ENCODE results near the gene RASAL2. TPM values are rescaled to one million over a fixed set of nuclear protein-coding genes. Genes with fewer than 3 reads are reported as not detected.
"Not testable (repeated sequence)": the region's sequence is repeated elsewhere in the genome, so short reads cannot be mapped to it uniquely, and the experiment has no call there.

The RASAL2 gene
- total RNA-seq, 3 donors from 2014 or later = 13.0 to 17.5 (median 14.2) TPM

- TF ChIP-seq CTCF (IDR thresholded peaks at IDR 0.05) = no peak
- Histone ChIP-seq H3K36me3 (ENCODE audit: low read depth) (no peaks in the 10 kb centered on the region), H3K4me1 (ENCODE audit: low read depth) (peaks cover 4% of the 10 kb centered on the region), H3K9me3 (no peaks in the 10 kb centered on the region), H3K4me3 (no peak overlapping the region)
- DNase-seq (no peak), ATAC-seq (no peak)
- intact Hi-C loops (cut with DNase I, micrococcal nuclease) = no loop called here
Observed at GRCh38 chr1:178188306-178188705, 94.4 kb downstream of the RASAL2 start.

GRCh38 chr1:178189814-178190213, 95.9 kb downstream of the RASAL2 start:
- H3K4me1 ChIP-seq (ENCODE audit: low read depth) = peaks cover 4% of the 10 kb centered on the region
- intact Hi-C loops (cut with DNase I, micrococcal nuclease) = no loop called here
- ATAC-seq = peak; percentile 48
- no peak overlapping the region for H3K4me3 ChIP-seq
- H3K9me3 ChIP-seq = no peaks in the 10 kb centered on the region
- no peak for TF ChIP-seq CTCF (IDR thresholded peaks at IDR 0.05)
- peak in 1 of 3 donors; percentile 24 for DNase-seq
- H3K36me3 ChIP-seq (ENCODE audit: low read depth) = no peaks in the 10 kb centered on the region

- Histone ChIP-seq H3K4me3 (no peak overlapping the region), H3K4me1 (ENCODE audit: low read depth) (peaks cover 4% of the 10 kb centered on the region), H3K36me3 (ENCODE audit: low read depth) (no peaks in the 10 kb centered on the region), H3K9me3 (no peaks in the 10 kb centered on the region)
- DNase-seq (no peak), ATAC-seq (no peak)
- no peak for TF ChIP-seq CTCF (IDR thresholded peaks at IDR 0.05)
- intact Hi-C loops (cut with DNase I, micrococcal nuclease) = no loop called here
Observed at GRCh38 chr1:178190881-178191280, 97.0 kb downstream of the RASAL2 start.

- intact Hi-C loops (cut with DNase I, micrococcal nuclease) = no loop called here
- peak in 1 of 3 donors; percentile 53 for DNase-seq
- H3K4me1 ChIP-seq (ENCODE audit: low read depth) = peaks cover 4% of the 10 kb centered on the region
- no peak overlapping the region for H3K4me3 ChIP-seq
- peak; percentile 98 for ATAC-seq
- no peaks in the 10 kb centered on the region for H3K9me3 ChIP-seq
- TF ChIP-seq CTCF (IDR thresholded peaks at IDR 0.05) = no peak
- H3K36me3 ChIP-seq (ENCODE audit: low read depth) = no peaks in the 10 kb centered on the region
Observed at GRCh38 chr1:178192686-178193085, 98.8 kb downstream of the RASAL2 start.

- no peak for TF ChIP-seq CTCF (IDR thresholded peaks at IDR 0.05)
- H3K36me3 ChIP-seq (ENCODE audit: low read depth) = no peaks in the 10 kb centered on the region
- H3K9me3 ChIP-seq = no peaks in the 10 kb centered on the region
- H3K4me3 ChIP-seq = no peak overlapping the region
- peaks cover 4% of the 10 kb centered on the region for H3K4me1 ChIP-seq (ENCODE audit: low read depth)
- intact Hi-C loops (cut with DNase I, micrococcal nuclease) = no loop called here
- DNase-seq (no peak), ATAC-seq (no peak)
Observed at GRCh38 chr1:178196631-178197030, 102.7 kb downstream of the RASAL2 start.

- H3K36me3 ChIP-seq (ENCODE audit: low read depth); DNase-seq; H3K4me1 ChIP-seq (ENCODE audit: low read depth); H3K4me3 ChIP-seq; H3K9me3 ChIP-seq; intact Hi-C loops (cut with DNase I, micrococcal nuclease); ATAC-seq: not testable (repeated sequence)
Observed at GRCh38 chr1:178202095-178202494, 108.2 kb downstream of the RASAL2 start.

GRCh38 chr1:178202546-178202945, 108.6 kb downstream of the RASAL2 start:
- DNase-seq; ATAC-seq; H3K9me3 ChIP-seq; H3K4me3 ChIP-seq; H3K36me3 ChIP-seq (ENCODE audit: low read depth); intact Hi-C loops (cut with DNase I, micrococcal nuclease); H3K4me1 ChIP-seq (ENCODE audit: low read depth): not testable (repeated sequence)

- H3K4me3 ChIP-seq; H3K36me3 ChIP-seq (ENCODE audit: low read depth); ATAC-seq; H3K4me1 ChIP-seq (ENCODE audit: low read depth); intact Hi-C loops (cut with DNase I, micrococcal nuclease); DNase-seq: not testable (repeated sequence)
- peaks cover 36% of the 10 kb centered on the region for H3K9me3 ChIP-seq
Observed at GRCh38 chr1:178208269-178208856, 114.5 kb downstream of the RASAL2 start.
